Mesodermal cell (in vitro differentiated cells): Measurements from ENCODE around the gene PTPN1.

ENCODE experiments used
- H3K27ac ChIP-seq: 2 replicates; pipeline ENCODE4 v1.7.0; 2013; ENCODE audit warnings: mild to moderate bottlenecking, low read depth, low read length, moderate library complexity; ENCODE audit not compliant: severe bottlenecking
- H3K36me3 ChIP-seq: 2 replicates; pipeline ENCODE4 v1.7.1; 2013; ENCODE audit warnings: mild to moderate bottlenecking, low read length, moderate library complexity; ENCODE audit not compliant: control insufficient read depth, insufficient read depth
- H3K4me1 ChIP-seq: one replicate; pipeline ENCODE4 v1.7.1; 2013; ENCODE audit warnings: mild to moderate bottlenecking, low read length; ENCODE audit not compliant: insufficient read depth, control insufficient read depth, poor library complexity, severe bottlenecking
- H3K4me3 ChIP-seq: 2 replicates; pipeline ENCODE4 v1.7.0; 2013; ENCODE audit warnings: low read length, control low read depth, mild to moderate bottlenecking; ENCODE audit not compliant: insufficient read depth, poor library complexity, severe bottlenecking; ENCODE audit errors: extremely low read depth
- H3K9me3 ChIP-seq: 2 replicates; pipeline ENCODE4 v1.7.1; 2013; ENCODE audit warnings: mild to moderate bottlenecking, low read length, moderate library complexity; ENCODE audit not compliant: control insufficient read depth
- WGBS, 2 experiments: methylation state at CpG; one replicate each; pipeline ENCODE4 v1.1.5; 2013; ENCODE audit warnings: missing lambda C conversion rate in 2 of 2; ENCODE audit not compliant: insufficient coverage in 2 of 2; 5-methylcytosine and 5-hydroxymethylcytosine counted together

The PTPN1 gene

DNA sequence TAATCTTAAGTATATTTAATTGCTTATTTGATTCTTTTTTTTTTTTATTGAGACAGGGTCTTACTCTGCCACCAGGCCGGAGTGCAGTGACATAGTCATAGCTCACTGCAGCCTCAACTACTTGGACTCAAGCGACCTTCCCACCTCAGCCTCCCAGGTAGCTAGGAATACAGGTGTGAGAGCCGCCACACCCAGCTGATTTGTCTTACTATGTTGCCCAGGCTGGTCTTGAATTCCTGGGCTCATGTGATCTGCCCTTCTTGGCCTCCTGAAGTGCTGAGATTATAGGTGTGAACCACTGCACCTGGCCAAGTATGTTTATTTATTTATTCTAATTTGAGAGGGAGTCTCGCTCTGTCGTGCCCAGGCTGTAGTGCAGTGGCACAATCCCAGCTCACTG lies 38.2 kb downstream of the PTPN1 start:
- Histone ChIP-seq H3K27ac (no peak overlapping the region), H3K4me3 (no peak overlapping the region), H3K36me3 (peaks cover 21% of the 10 kb centered on the region), H3K4me1 (peaks cover 4% of the 10 kb centered on the region), H3K9me3 (no peaks in the 10 kb centered on the region)
- WGBS, 2 experiments, result 94 to 100% methylated on average over 2 to 5 of the region's 5 CpGs

DNA sequence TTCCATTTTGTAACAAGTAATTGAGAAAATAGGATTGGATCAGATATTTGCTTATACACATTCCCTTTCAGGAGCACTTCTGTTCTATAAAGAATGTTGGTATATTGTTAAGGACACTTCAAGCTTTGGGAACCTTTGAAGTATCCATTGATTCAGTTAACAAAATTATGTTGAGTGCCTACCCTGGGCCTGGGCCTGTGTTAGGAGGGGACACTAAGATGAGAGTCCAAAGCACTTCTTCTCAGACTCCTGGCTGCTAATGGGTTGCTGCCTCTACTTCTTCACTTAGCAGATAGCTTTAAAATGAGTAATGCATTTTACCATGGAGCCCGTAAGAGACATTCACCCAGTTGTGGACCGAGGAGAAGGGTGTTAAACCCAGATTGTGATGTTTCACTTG lies 40.3 kb downstream of the PTPN1 start:
- Histone ChIP-seq H3K36me3 (peaks cover 16% of the 10 kb centered on the region), H3K27ac (no peak overlapping the region), H3K4me1 (peaks cover 4% of the 10 kb centered on the region), H3K4me3 (no peak overlapping the region), H3K9me3 (no peaks in the 10 kb centered on the region)
- WGBS, 2 experiments, result 100% methylated on average over 2 of the region's 2 CpGs

DNA sequence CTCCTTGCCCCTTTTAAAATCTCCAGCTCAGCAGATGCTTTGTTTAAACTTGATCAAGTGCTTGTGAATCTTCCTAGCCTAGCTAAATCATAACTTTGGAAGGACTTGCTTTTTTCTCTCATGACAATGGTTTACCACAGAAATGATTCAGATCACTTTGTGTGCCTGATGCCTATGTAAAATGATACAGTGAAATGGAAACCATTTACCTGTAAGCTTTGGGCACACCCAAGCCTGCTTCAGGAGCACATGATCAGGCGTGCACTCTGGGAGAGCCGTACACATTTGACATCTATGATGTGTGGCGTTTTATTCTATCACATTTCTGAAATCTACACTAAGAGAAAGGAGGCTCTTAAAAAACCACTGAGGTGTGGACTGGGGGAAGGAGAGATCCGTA lies 41.1 kb downstream of the PTPN1 start:
- Histone ChIP-seq H3K27ac (no peak overlapping the region), H3K4me3 (no peak overlapping the region), H3K36me3 (peaks cover 14% of the 10 kb centered on the region), H3K9me3 (no peaks in the 10 kb centered on the region), H3K4me1 (peaks cover 4% of the 10 kb centered on the region)
- 100% methylated on average over 1 of the region's 4 CpGs; no CpG with 5 or more reads in 1 of the 2 experiments for WGBS, 2 experiments

DNA sequence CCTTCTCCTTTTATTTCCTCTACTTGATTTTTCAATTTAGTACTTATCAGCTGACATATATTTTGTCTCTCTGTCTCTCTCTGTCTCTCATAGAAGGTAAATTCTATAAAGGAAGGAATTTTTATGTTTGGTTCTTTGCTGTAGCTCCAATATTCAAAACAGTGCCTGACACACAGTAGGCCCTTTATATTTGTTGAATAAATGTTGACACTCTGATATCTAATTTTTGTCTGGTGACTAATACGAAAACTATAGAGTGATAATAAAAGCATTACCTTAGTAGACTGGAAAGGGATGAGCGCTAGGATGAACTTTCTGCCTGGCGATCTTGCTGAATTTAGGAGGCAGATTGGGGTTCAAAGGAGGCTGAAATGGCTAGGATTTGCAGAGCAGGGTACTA lies 42.8 kb downstream of the PTPN1 start:
- peaks cover 8% of the 10 kb centered on the region for H3K4me1 ChIP-seq
- H3K9me3 ChIP-seq, result no peaks in the 10 kb centered on the region
- no peak overlapping the region for H3K27ac ChIP-seq
- WGBS, 2 experiments, result 100% methylated on average over 2 to 3 of the region's 3 CpGs
- H3K4me3 ChIP-seq, result no peak overlapping the region
- H3K36me3 ChIP-seq, result peaks cover 13% of the 10 kb centered on the region

DNA sequence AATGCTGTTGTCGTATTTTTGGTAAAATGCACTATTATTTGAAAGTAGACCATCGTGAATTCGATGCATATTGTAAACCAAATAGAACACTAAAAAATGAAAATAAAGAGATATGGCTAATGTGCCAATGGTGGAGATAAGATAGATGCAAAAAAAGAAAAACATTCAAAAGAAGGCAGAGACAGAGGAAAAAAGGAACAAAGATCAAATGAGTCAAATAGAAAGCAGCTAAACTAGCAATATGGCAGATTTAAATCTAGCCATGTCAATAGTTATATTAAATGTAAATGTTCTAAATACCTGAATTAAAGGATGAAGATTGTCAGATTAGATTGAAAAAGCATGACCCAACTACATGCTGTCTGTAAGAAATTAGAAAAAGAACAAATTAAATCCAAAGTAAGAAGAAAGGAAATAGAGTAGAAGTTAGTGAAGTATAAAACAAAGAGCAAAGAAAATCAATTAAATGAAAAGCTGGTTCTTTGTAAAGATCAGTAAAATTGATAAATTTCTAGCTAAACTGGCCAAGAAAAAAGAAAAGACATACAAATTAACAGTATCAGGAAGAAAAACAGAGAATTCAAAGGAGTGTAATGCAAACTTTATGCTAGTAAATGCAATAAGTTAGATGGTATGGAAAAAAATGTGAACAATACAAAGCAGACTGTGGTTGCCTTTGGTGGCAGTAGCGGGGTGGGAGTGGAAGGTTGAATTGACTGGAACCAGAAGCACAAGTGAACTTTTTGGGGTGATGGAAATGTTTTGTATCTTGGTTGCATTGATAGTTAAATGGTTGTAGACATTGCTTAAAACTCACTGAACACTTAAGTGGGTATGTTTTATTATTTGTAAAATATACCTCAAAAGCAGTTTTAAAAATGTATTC lies 44.8 kb downstream of the PTPN1 start:
- Histone ChIP-seq H3K27ac (no peak overlapping the region), H3K4me1 (peaks cover 14% of the 10 kb centered on the region), H3K4me3 (no peak overlapping the region), H3K9me3 (no peaks in the 10 kb centered on the region), H3K36me3 (peaks cover 6% of the 10 kb centered on the region)
- WGBS, 2 experiments, result 100% methylated on average over 1 of the region's 4 CpGs

DNA sequence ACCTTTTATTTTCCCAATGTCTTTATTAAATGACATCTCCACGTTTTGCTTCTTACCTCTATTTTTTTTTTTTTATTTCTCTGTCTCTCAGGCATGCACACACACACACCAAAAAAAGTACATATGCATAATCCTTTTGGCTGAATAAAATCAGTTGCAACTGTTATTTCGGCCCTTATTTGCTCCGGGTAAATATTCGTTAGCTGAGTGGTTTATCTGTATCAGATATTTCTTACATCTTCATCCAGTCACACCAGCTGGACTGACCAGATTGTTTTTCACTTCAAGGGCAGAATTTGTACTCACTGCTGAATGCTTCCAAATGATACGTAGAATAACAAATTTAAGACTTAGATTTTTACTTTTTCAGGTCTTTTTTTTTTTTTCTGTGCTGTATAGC lies 45.5 kb downstream of the PTPN1 start:
- WGBS, 2 experiments, result 92% methylated on average over 2 of the region's 5 CpGs; no CpG with 5 or more reads in 1 of the 2 experiments

DNA sequence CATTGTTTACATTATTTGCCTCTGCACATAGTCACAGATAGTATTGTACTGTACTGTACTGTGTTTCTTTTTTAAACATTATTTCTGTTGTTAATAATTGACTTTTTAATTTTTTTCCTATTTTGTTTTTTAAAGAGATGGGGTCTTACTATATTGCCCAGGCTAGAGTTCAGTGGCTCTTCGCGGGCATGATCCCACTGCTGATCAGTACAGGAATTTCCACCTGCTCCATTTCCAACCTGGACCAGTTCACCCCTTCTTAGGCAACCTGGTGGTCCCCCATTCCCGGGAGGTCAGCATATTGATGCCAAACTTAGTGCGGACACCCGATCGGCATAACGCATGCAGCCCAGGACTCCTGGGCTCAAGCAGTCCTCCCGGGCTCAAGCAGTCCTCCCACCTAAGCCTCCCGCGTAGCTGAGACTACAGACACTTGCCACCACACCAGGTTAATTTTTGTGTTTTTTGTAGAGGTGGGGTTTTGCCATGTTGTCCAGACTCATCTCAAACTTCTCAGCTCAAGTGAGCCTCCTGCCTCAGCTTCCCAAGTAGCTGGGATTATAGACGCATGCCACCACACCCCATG lies 47.5 kb downstream of the PTPN1 start:
- H3K4me3 ChIP-seq, result no peak overlapping the region
- peaks cover 37% of the 10 kb centered on the region for H3K4me1 ChIP-seq
- peaks cover 13% of the 10 kb centered on the region for H3K36me3 ChIP-seq
- WGBS, 2 experiments, result 94 to 98% methylated on average over 7 to 9 of the region's 11 CpGs
- no peaks in the 10 kb centered on the region for H3K9me3 ChIP-seq
- no peak overlapping the region for H3K27ac ChIP-seq

More for the DNA sequence above, 45.5 kb downstream of the PTPN1 start:
- Histone ChIP-seq H3K36me3 (peaks cover 6% of the 10 kb centered on the region), H3K27ac (no peak overlapping the region), H3K4me3 (no peak overlapping the region), H3K4me1 (peaks cover 18% of the 10 kb centered on the region), H3K9me3 (no peaks in the 10 kb centered on the region)

DNA sequence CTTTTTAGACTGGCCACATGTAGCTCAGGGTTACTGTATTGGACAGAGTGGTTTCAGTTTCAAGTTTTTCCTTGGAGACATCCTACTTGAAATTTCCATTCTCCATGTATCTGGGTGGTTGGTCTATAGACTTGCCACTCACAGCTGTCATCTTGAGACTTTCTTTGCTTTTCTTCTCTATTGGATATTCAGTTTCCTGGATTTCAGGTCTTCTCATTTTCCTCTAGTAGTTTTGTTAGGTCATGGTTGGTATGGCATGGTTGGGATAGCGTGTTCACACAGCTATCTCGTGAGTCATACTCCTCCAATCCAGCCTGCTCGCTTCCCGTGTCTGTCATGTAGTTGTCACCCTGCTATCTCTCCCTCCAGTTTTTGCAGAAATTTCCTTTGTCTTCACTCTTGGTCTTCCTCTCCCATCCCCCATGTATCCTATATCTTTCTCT lies 48.3 kb downstream of the PTPN1 start:
- H3K4me1 ChIP-seq, result peaks cover 38% of the 10 kb centered on the region
- no peaks in the 10 kb centered on the region for H3K9me3 ChIP-seq
- H3K27ac ChIP-seq, result peak overlapping the region; percentile 54
- H3K36me3 ChIP-seq, result peaks cover 21% of the 10 kb centered on the region
- H3K4me3 ChIP-seq, result no peak overlapping the region
- 82 to 86% methylated on average over 2 to 4 of the region's 4 CpGs for WGBS, 2 experiments

DNA sequence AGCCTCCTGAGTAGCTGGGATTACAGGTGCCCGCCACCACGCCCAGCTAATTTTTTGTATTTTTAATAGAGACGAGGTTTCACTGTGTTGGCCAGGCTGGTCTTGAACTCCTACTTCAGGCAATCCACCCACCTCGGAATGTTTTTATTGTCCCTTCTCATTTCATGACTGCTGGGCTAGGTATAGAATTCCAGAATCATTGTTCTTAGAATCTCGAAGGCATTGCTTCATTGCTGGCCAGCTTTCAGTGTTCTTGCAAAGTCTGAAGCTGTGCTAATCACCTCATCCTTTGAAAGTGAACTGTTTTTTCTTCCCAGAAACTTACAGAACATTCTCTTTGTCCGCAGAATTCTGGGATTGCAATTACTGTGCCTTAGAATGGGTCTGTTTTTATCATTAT lies 49.0 kb downstream of the PTPN1 start:
- Histone ChIP-seq H3K4me3 (no peak overlapping the region), H3K36me3 (peaks cover 26% of the 10 kb centered on the region), H3K4me1 (peaks cover 39% of the 10 kb centered on the region), H3K27ac (peak overlapping the region; percentile 2), H3K9me3 (no peaks in the 10 kb centered on the region)
- WGBS, 2 experiments, result 94 to 97% methylated on average over 2 to 4 of the region's 6 CpGs

DNA sequence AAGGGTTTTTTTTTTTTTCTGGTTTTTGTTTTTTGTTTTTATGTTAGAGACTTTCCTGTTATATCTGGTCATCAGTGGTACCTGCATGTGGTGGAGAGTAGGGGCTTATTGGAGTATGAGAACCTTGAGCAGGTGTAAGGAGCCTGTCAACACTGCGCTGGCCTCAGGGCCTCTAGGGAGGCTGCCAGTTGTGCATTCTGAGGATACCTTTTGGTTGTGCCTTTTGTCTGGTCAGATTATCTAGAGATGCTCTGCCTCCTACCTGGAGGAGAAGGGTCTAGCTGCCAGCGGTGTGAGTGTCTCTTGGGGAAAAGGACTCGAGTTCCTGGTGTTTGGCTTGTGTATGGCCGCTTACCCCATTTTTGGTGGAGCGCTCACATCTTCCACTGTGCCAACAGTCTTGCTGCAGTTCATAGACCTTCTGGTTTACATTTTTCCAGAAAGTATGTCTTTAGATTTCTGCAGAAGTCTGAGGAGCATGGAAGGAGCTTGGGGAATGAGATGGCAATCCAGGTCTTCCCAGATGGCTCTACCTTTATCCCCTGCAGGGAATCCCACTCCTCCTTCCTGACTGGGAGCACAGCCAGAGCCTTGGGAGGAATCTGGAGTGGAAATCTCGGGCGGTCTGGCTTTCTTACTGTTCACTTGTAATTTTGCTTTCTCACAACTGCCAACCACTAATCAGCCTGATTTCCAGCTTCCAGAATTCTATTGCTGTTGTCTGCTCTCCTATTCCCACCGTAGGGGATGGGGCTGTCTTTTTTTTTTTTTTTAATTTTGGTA lies 49.9 kb downstream of the PTPN1 start:
- no peaks in the 10 kb centered on the region for H3K9me3 ChIP-seq
- H3K4me1 ChIP-seq, result peaks cover 42% of the 10 kb centered on the region
- H3K36me3 ChIP-seq, result peaks cover 35% of the 10 kb centered on the region
- H3K4me3 ChIP-seq, result no peak overlapping the region
- peak overlapping the region; percentile 45 for H3K27ac ChIP-seq
- WGBS, 2 experiments, result 100% methylated on average over 4 to 5 of the region's 8 CpGs
